ENCODE measurements around the gene EIF2B4.

DNA sequence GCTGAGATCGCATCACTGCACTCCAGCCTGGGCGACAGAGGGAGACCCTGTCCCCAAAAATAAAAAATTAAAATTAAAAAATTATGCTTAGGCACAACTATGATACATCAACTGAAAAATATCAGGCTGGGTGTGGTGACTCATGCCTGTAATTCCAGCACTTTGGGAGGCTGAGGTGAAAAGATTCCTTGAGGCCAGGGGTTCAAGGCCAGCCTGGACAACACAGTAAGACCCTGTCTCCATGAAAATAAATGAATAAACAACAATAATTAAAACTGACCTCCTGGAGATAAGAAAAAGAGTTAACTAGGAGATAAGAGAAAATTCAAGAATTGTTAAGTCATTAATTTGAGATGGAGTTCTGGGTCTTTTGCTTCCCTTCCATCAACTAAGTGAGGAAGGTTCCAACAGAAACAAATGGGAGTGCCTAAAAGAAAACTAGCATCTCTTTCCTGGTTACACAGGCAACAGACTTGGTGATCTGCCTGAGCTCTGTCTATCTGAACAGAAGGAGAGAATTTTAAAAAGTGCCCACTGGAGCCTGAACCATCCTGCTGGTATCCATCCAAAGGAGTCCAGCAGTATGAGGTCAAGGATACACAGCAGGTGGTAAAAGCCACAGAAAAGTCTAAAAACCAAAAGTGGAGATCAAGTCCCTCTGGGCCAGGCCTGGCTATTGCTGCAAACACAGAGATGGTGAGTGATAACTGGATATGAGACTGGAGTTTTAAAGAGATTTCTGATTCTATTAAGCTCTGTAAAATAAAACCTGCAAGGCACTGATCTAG lies 30.4 kb upstream of the EIF2B4 start:
- TF ChIP-seq CTCF (IDR thresholded peaks at IDR 0.05) (no peak), POLR2A (IDR thresholded peaks at IDR 0.05) (no peak)
